MCF 10A (cell line): Measurements from ENCODE around the gene PDIA5. TPM values are rescaled to one million over a fixed set of nuclear protein-coding genes. Genes with fewer than 3 reads are reported as not detected.
A peak's percentile ranks its signal among the peaks of the same experiment; 100 is the strongest.

Experiments
- BruUV-seq: library from RNA; stranded (reverse); fragments of 400-500 nt; replicated peaks from 2 replicates; lab custom pipeline; 2021; lab: Mats Ljungman, UMichigan
- CTCF ChIA-PET: fragments of 300-600 bp; sonication (Branson Sonifier 250); formaldehyde crosslinking; extraction: SDS; loops from one replicate; lab custom pipeline; 2021; ENCODE audit warnings: antibody characterized with exemption, inconsistent platforms; lab: Yijun Ruan, JAX
- POLR2A ChIA-PET: fragments of 300-600, 350-650 bp; sonication (Branson Sonifier 250); formaldehyde crosslinking; extraction: SDS; loops from one replicate; lab custom pipeline; 2020; ENCODE audit warnings: antibody characterized with exemption, inconsistent platforms; lab: Yijun Ruan, JAX
- DNase-seq: peaks from one replicate; pipeline ENCODE4 v3.0.0-alpha.2; 2018; ENCODE audit not compliant: unreplicated experiment
- H3K27ac Mint-ChIP-seq: one replicate; pipeline ENCODE4 v1.8.0; 2022; ENCODE audit warnings: mild to moderate bottlenecking, low read depth, mixed read lengths; ENCODE audit not compliant: unreplicated experiment
- H3K27me3 Mint-ChIP-seq: one replicate; pipeline ENCODE4 v1.8.0; 2022; ENCODE audit warnings: mixed read lengths; ENCODE audit not compliant: insufficient read depth, unreplicated experiment
- H3K36me3 Mint-ChIP-seq: one replicate; pipeline ENCODE4 v1.8.0; 2022; ENCODE audit warnings: mild to moderate bottlenecking, moderate library complexity, mixed read lengths; ENCODE audit not compliant: insufficient read depth, unreplicated experiment
- H3K4me1 Mint-ChIP-seq: one replicate; pipeline ENCODE4 v1.8.0; 2022; ENCODE audit warnings: mixed read lengths; ENCODE audit not compliant: insufficient read depth, unreplicated experiment
- H3K4me3 Mint-ChIP-seq: one replicate; pipeline ENCODE4 v1.8.0; 2022; ENCODE audit warnings: mild to moderate bottlenecking, moderate library complexity, mixed read lengths; ENCODE audit not compliant: unreplicated experiment
- H3K9me3 Mint-ChIP-seq: one replicate; pipeline ENCODE4 v1.8.0; 2022; ENCODE audit warnings: mixed read lengths; ENCODE audit not compliant: unreplicated experiment
- CTCF ChIP-seq: fragments of 200-600 bp; IDR thresholded peaks from one replicate; pipeline ENCODE4 v1.8.0; 2022; ENCODE audit warnings: antibody characterized with exemption, mild to moderate bottlenecking; ENCODE audit not compliant: unreplicated experiment
- intact Hi-C: fragments of 100-400 bp; cut with micrococcal nuclease; formaldehyde crosslinking; loops from 2 replicates; pipeline ENCODE4 v1.14.1; 2022
- total RNA-seq: library from RNA; stranded (reverse); gene quantifications from 2 replicates; pipeline ENCODE4 v1.2.3, GENCODE V29; 2022

Gene PDIA5
- total RNA-seq, 1 experiment from 2014 or later = 47.7 TPM

GRCh38 chr3:123070510-123070909, 3.7 kb downstream of the PDIA5 start:
- ChIA-PET POLR2A (interaction anchor here (0.7 to 2.2 kb wide), 3 partner anchors 10 to 34 kb away, joined by 3 to 6 read pairs (median 3); no protein-coding TSS in a partner anchor), CTCF (interaction anchor here (0.6 kb wide), 1 partner anchor 54 kb away, joined by 3 read pairs; no protein-coding TSS in a partner anchor)
- Mint-ChIP-seq H3K4me3 (no peak overlapping the region), H3K9me3 (no peaks in the 10 kb centered on the region), H3K4me1 (peaks cover 42% of the 10 kb centered on the region), H3K27me3 (no peaks in the 10 kb centered on the region), H3K36me3 (no peaks in the 10 kb centered on the region), H3K27ac (no peak overlapping the region)
- BruUV-seq = no TSS peak
- no peak for TF ChIP-seq CTCF
- no peak for DNase-seq
- intact Hi-C loops = no loop called here

DNA sequence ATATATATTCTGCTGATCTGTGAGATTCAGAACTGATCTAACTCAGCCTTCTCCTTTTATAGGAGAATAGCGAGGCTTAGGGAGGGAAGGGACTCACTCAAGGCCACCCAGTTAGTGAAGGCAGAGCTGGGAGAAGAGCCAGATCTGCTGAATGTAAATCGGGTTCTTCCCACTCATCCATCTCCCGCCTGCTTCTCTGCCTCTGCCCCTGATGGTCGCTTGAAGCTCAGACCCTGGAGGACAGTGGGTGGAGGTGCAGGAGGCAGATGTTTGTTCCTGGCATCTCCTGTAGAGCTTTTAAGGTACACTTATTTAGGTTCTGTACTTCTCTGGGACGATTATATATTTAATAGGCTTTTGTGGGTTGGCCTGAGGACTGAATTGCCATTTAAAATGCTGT, 4.3 kb downstream of the PDIA5 start:
- peaks cover 43% of the 10 kb centered on the region for H3K4me1 Mint-ChIP-seq
- H3K27me3 Mint-ChIP-seq = no peaks in the 10 kb centered on the region
- no peak overlapping the region for H3K4me3 Mint-ChIP-seq
- no peaks in the 10 kb centered on the region for H3K36me3 Mint-ChIP-seq
- CTCF ChIA-PET = interaction anchor here (0.6 to 0.7 kb wide), 2 partner anchors 53 to 156 kb away, joined by 3 to 4 read pairs; no protein-coding TSS in a partner anchor
- H3K9me3 Mint-ChIP-seq = no peaks in the 10 kb centered on the region
- no TSS peak for BruUV-seq
- POLR2A ChIA-PET = interaction anchor here (0.6 to 2.2 kb wide), 4 partner anchors 9 to 492 kb away, joined by 3 to 6 read pairs (median 3); no protein-coding TSS in a partner anchor
- intact Hi-C loops = no loop called here
- DNase-seq = no peak
- no peak overlapping the region for H3K27ac Mint-ChIP-seq
- TF ChIP-seq CTCF = no peak

DNA sequence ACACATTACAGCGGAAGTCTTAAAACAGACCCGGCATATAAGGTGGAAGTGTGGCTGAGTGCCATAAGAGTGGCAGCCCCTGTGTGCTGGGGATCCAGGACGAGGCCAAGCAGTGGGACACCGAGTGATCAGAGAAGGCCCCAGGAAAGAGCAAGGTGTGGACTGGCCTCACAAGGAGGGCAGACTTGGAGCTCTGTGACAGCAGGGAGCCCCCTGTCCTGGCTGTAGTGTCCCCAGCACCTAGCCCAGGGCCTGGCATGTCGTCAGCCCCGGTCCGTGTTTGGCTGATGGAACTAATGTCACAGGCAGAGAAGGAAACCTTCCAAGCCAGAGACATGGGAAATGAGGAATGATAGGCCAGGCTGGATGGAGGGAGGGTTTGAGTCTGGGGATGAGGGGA, 4.8 kb downstream of the PDIA5 start:
- Mint-ChIP-seq H3K9me3 (no peaks in the 10 kb centered on the region), H3K4me1 (peaks cover 42% of the 10 kb centered on the region), H3K36me3 (no peaks in the 10 kb centered on the region), H3K27ac (no peak overlapping the region), H3K4me3 (no peak overlapping the region), H3K27me3 (no peaks in the 10 kb centered on the region)
- POLR2A ChIA-PET = interaction anchor here (0.6 to 2.2 kb wide), 3 partner anchors 9 to 493 kb away, joined by 3 to 6 read pairs (median 3); no protein-coding TSS in a partner anchor
- no peak for DNase-seq
- no TSS peak for BruUV-seq
- CTCF ChIA-PET = interaction anchor here (0.7 kb wide), 2 partner anchors 110 to 156 kb away, joined by 3 to 4 read pairs; no protein-coding TSS in a partner anchor
- intact Hi-C loops = no loop called here
- TF ChIP-seq CTCF = no peak

GRCh38 chr3:123072152-123072551, 5.3 kb downstream of the PDIA5 start:
- no peak for TF ChIP-seq CTCF
- Mint-ChIP-seq H3K27me3 (no peaks in the 10 kb centered on the region), H3K9me3 (no peaks in the 10 kb centered on the region), H3K27ac (peak overlapping the region; percentile 74), H3K4me1 (peaks cover 44% of the 10 kb centered on the region), H3K4me3 (no peak overlapping the region), H3K36me3 (no peaks in the 10 kb centered on the region)
- intact Hi-C loops = no loop called here
- no peak for DNase-seq
- CTCF ChIA-PET = interaction anchor here (0.7 kb wide), 1 partner anchor 109 kb away, joined by 3 read pairs; no protein-coding TSS in a partner anchor
- no TSS peak for BruUV-seq
- POLR2A ChIA-PET = interaction anchor here (0.6 to 2.2 kb wide), 3 partner anchors 8 to 604 kb away, joined by 3 to 6 read pairs (median 4); no protein-coding TSS in a partner anchor
